ENCODE data around the gene MYO7A. TPM values are rescaled to one million over a fixed set of nuclear protein-coding genes. Genes with fewer than 3 reads are reported as not detected.

The MYO7A gene
- total and polyA plus RNA-seq, 12 donors, result 0.91 to 6.8 (median 2.8) TPM

- Histone ChIP-seq H3K4me1 (peaks cover 0 to 21% (median 16%) of the 10 kb centered on the region in 9 donors), H3K9me3 (no peaks in the 10 kb centered on the region), H3K36me3 (peaks cover 0 to 39% (median 0%) of the 10 kb centered on the region in 9 donors), H3K27me3 (peaks cover 0 to 9% (median 0%) of the 10 kb centered on the region in 7 donors), H3K4me3 (no peak overlapping the region), H3K27ac (no peak overlapping the region)
- ATAC-seq, result no peak
- TF ChIP-seq CTCF (IDR thresholded peaks at IDR 0.05), result no peak
- intact Hi-C loops (cut with DNase I), result loop anchor here in 4 of 10 donors (10.0 kb wide), 3 partner anchors 79 to 431 kb away; no protein-coding TSS in a partner anchor
- DNase-seq, result no peak
- 84 to 87% methylated on average over 8 of the region's 8 CpGs for WGBS, 2 donors
These were observed 4.0 kb upstream of the MYO7A start for GRCh38 chr11:77124041-77124440.

GRCh38 chr11:77124488-77124887 is 3.6 kb upstream of the MYO7A start:
- WGBS, 2 donors, result 83 to 85% methylated on average over 6 of the region's 6 CpGs
- TF ChIP-seq CTCF (IDR thresholded peaks at IDR 0.05), result no peak

GRCh38 chr11:77125191-77125590 is 2.9 kb upstream of the MYO7A start:
- intact Hi-C loops (cut with DNase I), result loop anchor here (5.0 to 10.0 kb wide), 6 partner anchors 62 to 430 kb away; no protein-coding TSS in a partner anchor
- no peak overlapping the region for H3K4me3 ChIP-seq
- no peak for DNase-seq
- no peaks in the 10 kb centered on the region for H3K9me3 ChIP-seq
- H3K4me1 ChIP-seq, result peaks cover 0 to 24% (median 16%) of the 10 kb centered on the region in 9 donors
- WGBS, 2 donors, result 44 to 49% methylated on average over 6 of the region's 6 CpGs
- peaks cover 0 to 28% (median 0%) of the 10 kb centered on the region in 9 donors for H3K36me3 ChIP-seq
- no peak for TF ChIP-seq CTCF (IDR thresholded peaks at IDR 0.05)
- H3K27me3 ChIP-seq, result peaks cover 0 to 9% (median 0%) of the 10 kb centered on the region in 7 donors
- no peak for ATAC-seq
- H3K27ac ChIP-seq, result no peak overlapping the region

More at GRCh38 chr11:77124488-77124887, 3.6 kb upstream of the MYO7A start:
- Histone ChIP-seq H3K27ac (no peak overlapping the region), H3K27me3 (peaks cover 0 to 9% (median 0%) of the 10 kb centered on the region in 7 donors), H3K9me3 (no peaks in the 10 kb centered on the region), H3K36me3 (peaks cover 0 to 35% (median 0%) of the 10 kb centered on the region in 9 donors), H3K4me1 (peaks cover 0 to 21% (median 16%) of the 10 kb centered on the region in 9 donors), H3K4me3 (no peak overlapping the region)
- ATAC-seq (no peak), DNase-seq (no peak)
- intact Hi-C loops (cut with DNase I), result loop anchor here in 4 of 10 donors (10.0 kb wide), 3 partner anchors 80 to 430 kb away; no protein-coding TSS in a partner anchor

- WGBS, 2 donors, result 91 to 96% methylated on average over 4 of the region's 4 CpGs
- Histone ChIP-seq H3K9me3 (no peaks in the 10 kb centered on the region), H3K27ac (no peak overlapping the region), H3K36me3 (peaks cover 0 to 23% (median 0%) of the 10 kb centered on the region in 9 donors), H3K27me3 (peaks cover 0 to 9% (median 0%) of the 10 kb centered on the region in 7 donors), H3K4me1 (peaks cover 0 to 30% (median 16%) of the 10 kb centered on the region in 9 donors), H3K4me3 (no peak overlapping the region)
- no peak for TF ChIP-seq CTCF (IDR thresholded peaks at IDR 0.05)
- intact Hi-C loops (cut with DNase I), result loop anchor here (1.0 to 10.0 kb wide), 8 partner anchors 62 to 429 kb away; no protein-coding TSS in a partner anchor
- no peak for ATAC-seq
- DNase-seq, result no peak
These were observed 2.4 kb upstream of the MYO7A start for GRCh38 chr11:77125695-77126094.
